Stimulated activated effector memory CD8-positive, alpha-beta T cell treated with anti-CD3 and anti-CD28 coated beads, Interleukin-12 subunit alpha, Interleukin-12 subunit beta, amount 100 ng/mL, for 72 hours (primary cell): ENCODE data around the gene RGS19.

Experiments used
- ATAC-seq: fragments of 150-1000 bp; cut with Tn5 transposase; 2 replicates; pipeline ENCODE4 v1.10.0; 2021
- DNase-seq, 2 donors: peaks; one replicate each; pipeline ENCODE4 v3.0.0; 2021 to 2022; ENCODE audit warnings: low spot score in 2 of 2
- H3K27ac Mint-ChIP-seq: one replicate; pipeline ENCODE4 v1.8.0; 2022; ENCODE audit warnings: mild to moderate bottlenecking, mixed read lengths
- H3K36me3 Mint-ChIP-seq: one replicate; pipeline ENCODE4 v1.8.0; 2022; ENCODE audit warnings: mild to moderate bottlenecking, mixed read lengths
- H3K4me1 Mint-ChIP-seq: one replicate; pipeline ENCODE4 v1.8.0; 2022; ENCODE audit warnings: mixed read lengths
- H3K4me3 Mint-ChIP-seq: one replicate; pipeline ENCODE4 v1.8.0; 2022; ENCODE audit warnings: mild to moderate bottlenecking, mixed read lengths
- H3K9me3 Mint-ChIP-seq: one replicate; pipeline ENCODE4 v1.8.0; 2022; ENCODE audit warnings: mixed read lengths

Gene RGS19

DNA sequence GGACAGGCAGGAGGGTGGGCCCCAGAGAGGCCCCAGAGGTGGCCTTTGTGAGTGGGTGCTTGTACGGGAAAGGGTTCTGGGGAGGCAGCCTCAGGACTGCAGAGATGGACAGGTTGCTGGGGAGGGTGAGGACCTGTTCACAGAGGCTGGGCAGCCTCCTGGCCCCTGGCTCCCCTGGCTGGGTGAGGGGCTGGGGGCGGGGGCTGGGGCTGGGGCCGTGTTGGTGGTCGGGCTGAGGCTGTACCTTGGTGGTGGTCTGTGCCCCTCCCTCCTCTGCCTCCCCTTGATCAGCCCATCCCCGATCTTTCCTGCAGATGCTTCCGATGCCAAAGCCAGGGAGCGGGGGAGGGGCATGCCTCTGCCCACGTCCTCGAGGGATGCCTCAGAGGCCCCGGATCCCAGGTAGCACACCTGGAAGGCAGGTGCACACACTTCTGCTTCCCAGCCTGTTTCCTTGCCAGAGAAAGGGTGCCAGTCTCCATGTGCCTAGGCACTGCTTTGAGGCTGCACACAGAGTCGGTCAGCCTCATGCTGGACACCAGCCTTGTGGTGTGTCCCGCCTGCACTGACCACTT is 11.5 kb downstream of the RGS19 start:
- Mint-ChIP-seq H3K4me3 (no peak overlapping the region), H3K36me3 (peaks cover 78% of the 10 kb centered on the region), H3K9me3 (no peaks in the 10 kb centered on the region), H3K4me1 (peaks cover 61% of the 10 kb centered on the region), H3K27ac (peak overlapping the region; percentile 79)
- ATAC-seq (no peak), DNase-seq (no peak)

DNA sequence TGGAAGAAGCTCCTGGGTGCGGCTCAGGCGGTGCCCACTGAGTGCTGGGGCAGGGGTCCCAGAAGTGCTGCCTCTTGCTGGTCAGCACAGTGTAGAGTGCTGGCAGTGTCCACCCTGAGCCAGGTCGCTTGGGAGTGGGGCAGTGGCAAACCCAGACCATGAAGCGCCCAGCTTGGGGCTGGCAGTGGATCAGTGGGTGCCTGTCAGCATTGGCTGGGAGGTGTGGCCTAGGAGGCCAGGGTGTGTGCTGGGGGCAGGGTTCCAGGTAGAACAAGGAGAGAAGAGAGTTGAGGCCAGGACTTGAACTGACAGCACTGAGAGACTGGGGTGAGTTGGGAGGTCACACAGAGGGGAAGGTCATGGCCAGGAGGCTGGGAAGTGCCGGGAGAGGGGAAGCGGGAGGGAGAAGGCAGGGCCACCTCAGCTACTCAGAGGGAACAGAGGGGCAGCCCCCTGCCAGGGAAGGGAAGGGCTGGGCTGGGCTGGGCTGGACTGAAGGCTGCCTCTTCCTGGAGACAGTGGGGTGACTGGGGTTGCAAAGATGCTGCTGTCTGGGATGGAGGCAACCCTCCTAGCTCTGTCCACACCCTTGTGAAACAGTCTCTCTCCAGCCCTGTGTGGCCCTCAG is 12.2 kb downstream of the RGS19 start:
- Mint-ChIP-seq H3K4me3 (no peak overlapping the region), H3K27ac (peak overlapping the region; percentile 79), H3K36me3 (peaks cover 71% of the 10 kb centered on the region), H3K9me3 (no peaks in the 10 kb centered on the region), H3K4me1 (peaks cover 61% of the 10 kb centered on the region)
- DNase-seq (no peak), ATAC-seq (no peak)

DNA sequence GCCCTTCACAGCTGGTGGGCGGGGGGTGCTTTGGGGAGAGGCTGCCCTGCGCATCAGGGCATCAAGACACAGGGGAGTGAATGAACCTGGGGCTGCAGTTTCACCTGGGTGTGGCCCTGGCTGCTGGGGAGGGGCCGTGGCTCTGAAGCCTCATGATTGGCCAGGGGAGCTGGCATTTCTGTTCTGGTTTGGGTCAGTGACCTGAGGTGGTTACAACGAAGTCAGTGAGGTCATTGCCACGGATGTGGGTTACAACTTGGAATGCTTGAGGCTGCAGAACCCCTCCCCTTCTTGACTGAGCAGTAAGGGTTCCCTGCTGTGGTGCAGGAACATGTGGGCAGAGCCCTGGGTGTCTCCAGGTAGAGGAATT is 13.4 kb downstream of the RGS19 start:
- ATAC-seq, result peak; percentile 80
- Mint-ChIP-seq H3K9me3 (no peaks in the 10 kb centered on the region), H3K4me1 (peaks cover 58% of the 10 kb centered on the region), H3K4me3 (peak overlapping the region; percentile 82), H3K36me3 (peaks cover 64% of the 10 kb centered on the region), H3K27ac (peak overlapping the region; percentile 91)
- peak; percentile 45 to 86 for DNase-seq

DNA sequence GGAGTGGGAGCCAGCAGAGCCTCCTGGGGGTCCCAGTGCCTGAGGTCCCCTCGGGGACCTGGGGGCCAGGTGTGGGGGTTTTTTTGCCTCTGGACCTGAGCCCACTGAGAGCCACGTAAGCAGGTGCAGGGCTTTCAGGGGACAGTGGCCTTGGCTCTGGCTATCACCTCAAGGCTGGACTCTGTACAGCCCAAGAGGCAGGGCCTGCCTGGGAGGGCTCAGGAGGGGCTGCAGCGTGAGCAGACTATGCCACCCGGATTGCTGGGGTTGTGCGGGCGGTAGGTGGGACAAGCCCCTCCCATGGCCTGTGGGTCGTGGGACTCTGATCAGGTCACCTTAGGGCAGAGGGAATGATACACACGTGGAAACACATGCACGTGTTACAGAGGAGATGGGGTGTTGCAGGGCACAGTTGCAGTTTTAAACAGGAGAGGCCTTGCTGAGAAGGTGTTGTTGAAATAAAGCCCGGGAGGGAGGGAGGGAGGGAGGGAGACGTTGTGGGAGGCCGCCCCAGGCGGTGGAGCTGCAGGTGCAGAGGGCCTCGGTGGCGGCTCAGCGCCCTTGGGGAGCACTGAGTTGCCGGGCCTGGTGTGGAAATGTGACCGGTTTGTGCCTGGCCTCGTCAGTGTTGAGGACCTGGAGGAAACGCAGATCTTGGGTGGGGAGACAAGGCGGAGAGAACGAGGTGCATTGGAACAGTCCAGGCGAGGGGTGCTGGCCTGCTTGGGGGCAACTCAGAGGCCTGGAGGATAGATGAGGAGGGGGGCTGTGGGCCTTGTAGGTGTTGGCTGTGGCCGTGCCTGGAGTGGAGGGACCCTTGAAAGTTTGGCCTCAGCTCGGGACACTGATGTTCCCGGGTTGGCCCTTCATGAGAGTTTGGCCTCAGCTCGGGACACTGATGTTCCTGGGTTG is 14.0 kb downstream of the RGS19 start:
- Mint-ChIP-seq H3K27ac (peak overlapping the region; percentile 92), H3K9me3 (no peaks in the 10 kb centered on the region), H3K36me3 (peaks cover 58% of the 10 kb centered on the region), H3K4me3 (peak overlapping the region; percentile 82), H3K4me1 (peaks cover 58% of the 10 kb centered on the region)
- no peak for DNase-seq
- no peak for ATAC-seq

DNA sequence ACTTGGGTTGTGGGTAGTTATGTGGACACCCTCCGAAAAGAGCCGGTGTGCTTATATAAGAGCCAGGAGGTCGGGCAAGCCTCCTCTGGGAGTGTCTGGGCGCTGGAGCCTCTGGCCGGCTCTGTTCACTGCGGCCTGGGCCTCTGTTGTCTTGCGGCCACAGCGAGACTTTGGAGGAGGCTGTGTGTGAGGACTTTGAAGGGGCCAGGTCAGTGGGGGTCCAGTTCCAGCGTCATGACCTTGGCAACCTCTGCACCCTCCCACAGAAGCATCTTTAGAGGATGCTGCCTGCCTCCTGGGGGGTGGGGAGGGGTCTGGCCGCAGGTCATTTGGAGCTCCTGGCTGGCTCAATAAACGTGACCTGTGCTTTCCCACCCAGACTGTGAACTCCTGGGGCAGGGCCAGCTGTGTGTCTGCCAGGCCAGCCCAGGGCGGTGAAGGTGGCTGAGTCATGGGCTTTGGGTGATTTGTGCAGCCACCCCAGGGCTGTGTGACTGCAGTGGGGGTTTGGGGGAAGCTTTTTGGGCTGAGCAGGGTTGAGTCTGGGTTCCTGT is 15.1 kb downstream of the RGS19 start:
- Mint-ChIP-seq H3K9me3 (no peaks in the 10 kb centered on the region), H3K27ac (peak overlapping the region; percentile 92), H3K4me1 (peaks cover 62% of the 10 kb centered on the region), H3K36me3 (peaks cover 57% of the 10 kb centered on the region), H3K4me3 (peak overlapping the region; percentile 82)
- ATAC-seq (no peak), DNase-seq (no peak)

DNA sequence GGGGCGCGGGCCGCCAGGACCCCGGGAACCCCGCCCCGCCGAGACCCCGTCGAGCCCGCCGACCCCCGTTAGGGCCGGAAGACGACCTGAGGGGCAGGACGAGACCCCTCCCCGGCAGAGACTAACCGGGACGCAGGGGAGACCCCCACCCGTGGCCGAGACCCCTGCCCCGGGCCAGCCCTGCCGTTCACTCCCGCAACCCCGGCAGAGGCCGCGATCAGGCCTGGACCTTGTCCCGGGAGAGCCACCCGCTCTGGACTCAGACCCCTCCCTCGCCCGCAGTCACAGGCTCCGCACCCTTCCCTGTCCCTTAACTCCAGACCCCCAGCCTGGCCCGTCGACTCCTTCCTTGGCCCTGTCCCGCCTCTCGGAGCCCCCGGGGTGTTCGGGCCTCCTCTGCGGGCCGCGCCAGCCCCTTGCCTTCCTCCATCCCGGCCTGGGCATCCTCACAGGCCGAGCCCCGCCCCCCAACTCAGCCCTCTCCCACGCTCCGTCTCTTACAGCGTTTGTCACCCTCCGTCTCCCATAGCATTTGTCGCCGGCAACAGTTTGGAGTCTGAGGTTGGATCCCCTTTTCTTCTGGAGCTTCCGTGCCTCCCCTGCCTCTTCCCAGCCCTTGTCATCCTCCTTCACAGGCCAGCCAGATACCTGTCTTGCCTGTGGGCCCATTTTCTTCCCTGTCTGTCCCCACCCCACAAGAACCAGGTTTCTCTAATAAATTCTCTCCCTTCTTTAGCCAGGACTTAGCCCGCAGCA is 15.8 kb downstream of the RGS19 start:
- Mint-ChIP-seq H3K27ac (peak overlapping the region; percentile 92), H3K9me3 (no peaks in the 10 kb centered on the region), H3K4me1 (peaks cover 65% of the 10 kb centered on the region), H3K4me3 (peak overlapping the region; percentile 82), H3K36me3 (peaks cover 58% of the 10 kb centered on the region)
- ATAC-seq, result peak; percentile 2
- no peak for DNase-seq

DNA sequence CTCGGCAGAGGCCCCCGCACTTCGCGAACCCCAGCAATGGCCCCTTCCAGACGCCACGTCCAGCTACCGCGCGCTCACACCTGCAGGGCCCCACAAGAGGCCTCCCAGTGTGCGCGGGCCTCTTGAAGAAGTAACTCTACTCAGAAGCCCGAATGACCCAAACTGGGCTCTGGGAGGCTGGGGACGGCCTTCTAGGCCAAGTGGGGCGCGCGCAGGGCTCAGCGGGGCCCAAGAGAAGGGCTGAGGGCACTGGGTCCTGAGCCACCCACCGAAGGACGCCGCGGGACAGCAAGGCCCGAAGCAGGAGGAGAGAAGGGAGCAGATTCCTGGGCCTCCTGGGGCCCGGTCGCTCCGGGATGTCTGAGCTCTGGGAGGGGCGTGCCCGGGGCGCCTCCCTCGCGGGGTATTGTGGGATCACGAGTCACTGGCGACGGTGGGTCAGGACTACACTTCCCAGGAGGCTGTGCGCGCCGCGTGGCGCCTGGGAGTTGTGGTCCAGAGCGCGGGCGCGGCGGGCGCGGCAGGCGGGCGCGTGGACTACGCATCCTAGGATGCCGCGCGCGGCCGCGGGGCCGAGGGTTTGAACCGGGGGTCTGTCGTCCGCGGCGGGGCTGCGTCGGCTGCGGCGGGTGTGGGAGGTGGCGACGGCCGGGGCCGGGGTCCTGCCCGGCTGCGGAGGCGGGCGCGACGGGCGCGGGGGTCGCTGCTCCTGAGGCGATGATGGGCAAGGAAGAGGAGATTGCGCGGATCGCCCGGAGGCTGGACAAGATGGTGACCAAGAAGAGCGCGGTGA is 16.5 kb downstream of the RGS19 start, which contains the start of gene TCEA2:
TSS of gene TCEA2 (plus strand) at position 603 of the 793 bp plus-strand sequence. CDS start at position 718, 115 bp downstream.
- Mint-ChIP-seq H3K9me3 (no peaks in the 10 kb centered on the region), H3K4me1 (peaks cover 65% of the 10 kb centered on the region), H3K36me3 (peaks cover 57% of the 10 kb centered on the region), H3K27ac (peak within 1 kb of the TSS; percentile 92), H3K4me3 (peak within 1 kb of the TSS; percentile 82)
- DNase-seq, result peak; percentile 85 to 95
- peak; percentile 87 for ATAC-seq

DNA sequence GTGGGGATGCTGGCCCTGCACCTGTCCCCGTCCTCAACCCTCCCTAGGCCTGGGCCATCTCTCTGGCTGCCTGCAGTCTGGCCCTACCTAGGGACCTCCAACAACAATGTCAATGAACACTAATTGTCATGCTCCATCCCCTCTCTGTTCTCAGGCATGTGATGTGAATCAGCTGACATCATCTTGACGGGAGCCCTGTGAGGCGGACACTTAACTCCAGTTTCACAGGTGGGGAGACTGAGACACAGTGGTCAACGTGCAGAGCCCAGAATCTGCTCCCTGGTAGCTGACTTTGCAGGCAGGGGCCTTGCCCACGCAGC is 17.1 kb downstream of the RGS19 start:
- H3K9me3 Mint-ChIP-seq, result no peaks in the 10 kb centered on the region
- H3K4me1 Mint-ChIP-seq, result peaks cover 64% of the 10 kb centered on the region
- DNase-seq, result no peak
- peaks cover 51% of the 10 kb centered on the region for H3K36me3 Mint-ChIP-seq
- no peak for ATAC-seq
- peak overlapping the region; percentile 92 for H3K27ac Mint-ChIP-seq
- H3K4me3 Mint-ChIP-seq, result peak overlapping the region; percentile 82

DNA sequence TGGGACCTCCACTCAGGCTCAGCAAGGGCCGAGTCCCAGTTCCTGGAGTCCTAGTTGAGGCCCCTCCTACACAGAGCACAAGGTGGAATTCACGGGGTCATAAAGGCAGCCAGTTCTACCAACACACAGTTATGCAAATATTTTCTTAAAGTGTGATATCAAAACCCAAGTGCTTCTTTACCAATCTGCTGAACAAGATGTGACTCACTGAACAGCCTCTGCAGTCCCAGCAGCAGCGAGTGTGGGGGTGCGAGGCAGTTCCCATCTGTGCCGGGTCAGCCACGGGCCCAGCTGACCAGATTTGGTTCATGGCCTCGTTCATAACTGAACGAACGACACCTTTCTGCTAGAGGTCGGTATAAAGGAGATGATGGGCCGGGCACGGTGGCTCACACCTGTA is 20.8 kb downstream of the RGS19 start:
- no peaks in the 10 kb centered on the region for H3K9me3 Mint-ChIP-seq
- H3K36me3 Mint-ChIP-seq, result peaks cover 19% of the 10 kb centered on the region
- DNase-seq (no peak), ATAC-seq (no peak)
- H3K27ac Mint-ChIP-seq, result no peak overlapping the region
- peak overlapping the region; percentile 78 for H3K4me3 Mint-ChIP-seq
- peaks cover 43% of the 10 kb centered on the region for H3K4me1 Mint-ChIP-seq

DNA sequence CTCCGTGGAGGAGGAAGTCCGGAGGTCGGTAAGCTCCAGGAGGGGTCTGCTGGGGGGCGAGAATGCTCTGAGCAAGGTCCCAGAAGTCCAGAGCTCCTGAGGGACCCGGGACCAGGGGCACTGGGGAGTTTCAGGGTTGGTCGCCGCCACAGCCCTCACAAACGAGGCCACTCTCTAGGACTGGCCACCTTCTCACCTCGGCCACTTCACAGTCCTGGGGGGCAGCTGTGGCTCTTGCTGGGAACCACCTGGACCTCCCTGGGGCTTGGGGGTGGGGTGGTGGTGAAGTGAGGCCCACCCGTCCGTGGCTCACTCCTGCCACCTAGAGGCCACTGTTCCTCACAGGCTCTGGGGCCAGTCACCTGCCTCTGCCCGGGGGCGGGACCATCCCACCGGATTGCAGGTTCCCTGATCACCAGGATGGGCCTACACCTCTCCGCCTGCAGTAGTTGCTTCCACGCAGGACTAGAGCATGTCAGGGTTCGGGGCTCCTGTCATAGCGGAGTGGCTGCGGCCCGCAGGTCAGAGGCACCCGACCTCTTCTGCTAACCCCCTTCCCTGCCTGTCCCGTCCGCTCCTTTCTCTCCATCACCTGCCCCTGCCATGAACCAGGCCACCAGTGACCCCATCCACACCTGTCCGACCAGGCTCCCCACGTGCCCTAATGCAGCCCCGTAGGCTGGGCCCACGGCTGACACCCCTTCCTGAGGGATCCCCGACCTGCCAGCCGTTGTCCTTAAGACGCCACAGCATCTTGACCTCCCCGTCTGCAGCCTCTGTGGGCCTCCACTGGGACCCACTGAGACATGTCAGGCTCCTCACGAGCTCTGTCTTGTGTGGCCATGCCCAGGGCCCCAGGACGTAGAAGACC is 21.5 kb downstream of the RGS19 start:
- peak overlapping the region; percentile 78 for H3K4me3 Mint-ChIP-seq
- H3K27ac Mint-ChIP-seq, result peak overlapping the region; percentile 82
- no peaks in the 10 kb centered on the region for H3K9me3 Mint-ChIP-seq
- DNase-seq, result peak; percentile 88 to 92
- H3K4me1 Mint-ChIP-seq, result peaks cover 46% of the 10 kb centered on the region
- peaks cover 13% of the 10 kb centered on the region for H3K36me3 Mint-ChIP-seq
- ATAC-seq, result peak; percentile 83

DNA sequence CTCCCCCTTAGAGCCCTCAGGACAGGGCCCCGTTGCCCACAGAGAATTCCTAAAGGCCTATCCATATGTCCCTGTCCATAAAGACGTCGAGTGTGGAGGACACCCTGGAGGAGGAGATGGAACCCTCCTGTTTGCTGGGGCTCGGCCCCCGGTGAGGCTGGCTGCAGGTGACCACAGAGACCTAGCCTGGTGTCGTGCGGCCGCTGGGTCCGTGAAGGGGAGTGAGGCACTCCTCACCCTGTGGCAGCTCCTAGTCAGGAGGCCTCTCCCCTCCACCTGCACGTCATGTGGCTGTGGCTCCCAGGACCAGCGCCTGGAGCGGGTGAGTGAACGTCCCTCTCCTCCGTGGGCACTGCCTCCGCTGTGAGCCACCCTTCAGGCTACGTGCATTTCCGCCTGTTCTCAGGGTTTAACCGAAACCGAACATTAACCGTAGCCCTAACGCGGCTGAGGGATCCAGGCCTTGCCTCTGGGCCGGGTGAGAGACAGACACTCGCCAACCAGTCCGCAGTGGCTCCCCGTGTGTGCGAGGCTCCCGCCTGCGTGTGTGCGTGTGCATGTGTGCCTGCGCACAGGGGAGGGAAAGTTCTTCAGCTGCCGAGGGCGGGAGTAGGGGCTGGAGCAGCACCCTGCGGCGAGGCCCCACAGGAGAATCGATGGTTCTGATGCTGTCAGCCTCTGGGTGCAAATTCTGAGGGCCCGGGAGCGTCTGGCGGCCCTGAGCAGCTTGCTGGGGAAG is 22.3 kb downstream of the RGS19 start:
- peaks cover 12% of the 10 kb centered on the region for H3K36me3 Mint-ChIP-seq
- ATAC-seq (peak; percentile 71), DNase-seq (no peak)
- peaks cover 41% of the 10 kb centered on the region for H3K4me1 Mint-ChIP-seq
- H3K4me3 Mint-ChIP-seq, result peak overlapping the region; percentile 78
- no peaks in the 10 kb centered on the region for H3K9me3 Mint-ChIP-seq
- H3K27ac Mint-ChIP-seq, result peak overlapping the region; percentile 82

DNA sequence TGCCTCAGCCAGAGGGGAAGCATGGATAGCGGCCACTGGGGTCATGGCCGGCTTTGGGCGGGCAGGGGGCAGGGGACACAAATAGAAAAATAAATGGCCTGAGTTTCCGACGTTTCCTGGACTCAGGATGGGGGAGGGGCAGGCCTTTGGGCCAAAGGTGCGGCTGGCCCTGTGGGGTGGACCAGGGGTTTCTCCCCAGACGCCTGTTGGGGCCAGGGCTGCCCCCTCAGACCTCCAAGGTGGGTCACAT is 22.8 kb downstream of the RGS19 start:
- Mint-ChIP-seq H3K9me3 (no peaks in the 10 kb centered on the region), H3K4me1 (peaks cover 39% of the 10 kb centered on the region), H3K4me3 (peak overlapping the region; percentile 78), H3K27ac (no peak overlapping the region), H3K36me3 (peaks cover 12% of the 10 kb centered on the region)
- DNase-seq (no peak), ATAC-seq (no peak)

DNA sequence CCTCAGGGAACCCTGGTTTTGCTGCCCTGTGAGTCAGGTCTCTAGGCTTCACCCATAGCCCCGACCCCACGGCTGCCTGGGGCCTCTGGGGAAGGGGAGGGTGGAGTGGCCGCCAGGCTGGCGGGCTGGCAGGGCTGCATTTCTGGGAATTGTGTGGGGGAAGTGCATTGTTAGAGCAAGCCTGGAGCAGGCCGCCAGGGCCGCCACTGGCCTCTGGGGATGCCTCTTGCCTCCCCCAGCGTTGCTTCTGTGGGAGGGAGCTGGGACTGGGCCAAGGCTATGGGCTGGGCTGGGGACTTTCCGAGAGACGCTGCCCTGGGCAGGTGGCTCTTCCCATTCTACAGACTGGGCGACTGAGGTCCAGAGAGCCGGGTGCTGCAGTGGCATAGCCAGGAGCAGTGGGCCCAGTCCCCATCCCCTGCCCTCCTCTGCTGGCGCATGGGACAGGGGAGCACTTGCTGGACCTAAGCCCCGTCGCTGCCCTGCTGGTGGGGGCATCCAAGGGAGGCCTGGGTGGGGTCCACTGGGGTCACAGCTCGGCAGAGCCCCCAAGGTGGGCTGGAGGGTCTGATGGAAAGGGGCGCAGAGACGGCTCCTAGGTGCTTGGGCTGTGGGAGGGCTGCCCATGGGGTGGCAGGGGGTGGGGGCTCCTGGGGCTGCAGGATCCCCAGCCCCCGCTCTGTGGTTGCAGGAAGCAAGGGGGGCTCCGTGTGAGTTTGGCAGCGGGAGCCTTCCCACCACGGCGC is 23.3 kb downstream of the RGS19 start:
- DNase-seq, result no peak
- Mint-ChIP-seq H3K4me1 (peaks cover 39% of the 10 kb centered on the region), H3K36me3 (peaks cover 12% of the 10 kb centered on the region), H3K9me3 (no peaks in the 10 kb centered on the region), H3K27ac (no peak overlapping the region), H3K4me3 (no peak overlapping the region)
- ATAC-seq, result no peak
